Measurements from ENCODE around the gene PAPPA2. TPM values are rescaled to one million over a fixed set of nuclear protein-coding genes. Genes with fewer than 3 reads are reported as not detected.

PAPPA2 gene
- total and polyA plus RNA-seq, 2 donors (not counting 1 experiment from before 2014, with no cell fraction given) = 0.24 to 4.1 TPM

DNA sequence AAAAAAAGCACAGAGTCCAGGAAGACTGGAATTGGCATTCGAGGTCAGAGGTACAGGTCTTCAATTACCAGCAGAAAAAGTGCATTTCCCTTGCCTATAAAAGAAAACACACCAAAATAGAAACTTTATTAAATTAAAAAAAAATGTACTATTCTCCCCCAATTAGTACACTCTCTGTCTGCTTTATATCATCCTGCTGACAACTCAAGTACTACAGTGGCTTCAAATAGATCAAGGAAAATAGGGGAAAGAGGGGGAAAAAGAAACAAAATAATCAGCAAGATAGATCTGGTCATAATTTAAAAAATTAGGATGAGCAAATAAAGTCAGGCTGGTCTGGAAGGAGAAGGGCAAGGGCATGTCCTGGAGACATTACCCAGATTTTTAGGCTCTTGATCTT is 315.1 kb downstream of the PAPPA2 start:
- Histone ChIP-seq H3K27me3 (ENCODE audit: control insufficient read depth, insufficient read depth, low read length) (no peaks in the 10 kb centered on the region), H2AFZ (ENCODE audit: low read length) (no peak overlapping the region), H3K4me1 (ENCODE audit: control insufficient read depth, extremely low read depth, insufficient read depth, low read length) (no peaks in the 10 kb centered on the region), H3K27ac (ENCODE audit: insufficient read depth, low read length) (no peak overlapping the region), H3K9ac (ENCODE audit: insufficient read depth, low read length) (no peak overlapping the region), H3K4me2 (ENCODE audit: extremely low read depth, insufficient read depth, low read length) (no peak overlapping the region), H3K36me3 (ENCODE audit: control insufficient read depth, insufficient read depth, low read length) (no peaks in the 10 kb centered on the region), H3K9me3 (ENCODE audit: control insufficient read depth, insufficient read depth, low read depth, low read length) (no peaks in the 10 kb centered on the region), H3K4me3 (replicated peaks in 1 of 4; ENCODE audit: control extremely low read depth in 1 of 4, insufficient read depth in 1 of 4, low read depth in 3 of 4, low read length in 4 of 4) (no peak overlapping the region), H4K20me1 (ENCODE audit: control insufficient read depth, extremely low read depth, insufficient read depth, low read length) (no peaks in the 10 kb centered on the region), H3K79me2 (ENCODE audit: control insufficient read depth, insufficient read depth, low read length) (no peaks in the 10 kb centered on the region)
- no peak for TF ChIP-seq EZH2 (IDR thresholded peaks at IDR 0.05; ENCODE audit: low read length, missing control alignments)
- TF ChIP-seq, protein P1, sequence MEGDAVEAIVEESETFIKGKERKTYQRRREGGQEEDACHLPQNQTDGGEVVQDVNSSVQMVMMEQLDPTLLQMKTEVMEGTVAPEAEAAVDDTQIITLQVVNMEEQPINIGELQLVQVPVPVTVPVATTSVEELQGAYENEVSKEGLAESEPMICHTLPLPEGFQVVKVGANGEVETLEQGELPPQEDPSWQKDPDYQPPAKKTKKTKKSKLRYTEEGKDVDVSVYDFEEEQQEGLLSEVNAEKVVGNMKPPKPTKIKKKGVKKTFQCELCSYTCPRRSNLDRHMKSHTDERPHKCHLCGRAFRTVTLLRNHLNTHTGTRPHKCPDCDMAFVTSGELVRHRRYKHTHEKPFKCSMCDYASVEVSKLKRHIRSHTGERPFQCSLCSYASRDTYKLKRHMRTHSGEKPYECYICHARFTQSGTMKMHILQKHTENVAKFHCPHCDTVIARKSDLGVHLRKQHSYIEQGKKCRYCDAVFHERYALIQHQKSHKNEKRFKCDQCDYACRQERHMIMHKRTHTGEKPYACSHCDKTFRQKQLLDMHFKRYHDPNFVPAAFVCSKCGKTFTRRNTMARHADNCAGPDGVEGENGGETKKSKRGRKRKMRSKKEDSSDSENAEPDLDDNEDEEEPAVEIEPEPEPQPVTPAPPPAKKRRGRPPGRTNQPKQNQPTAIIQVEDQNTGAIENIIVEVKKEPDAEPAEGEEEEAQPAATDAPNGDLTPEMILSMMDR (conservative IDR thresholded peaks at IDR 0.05 in 1 of 2, IDR thresholded peaks at IDR 0.05 in 1 of 2; ENCODE audit: low read depth in 1 of 2, low read length in 2 of 2) = no peak
- DNase-seq (ENCODE audit: low read depth in 2 of 2) = no peak

DNA sequence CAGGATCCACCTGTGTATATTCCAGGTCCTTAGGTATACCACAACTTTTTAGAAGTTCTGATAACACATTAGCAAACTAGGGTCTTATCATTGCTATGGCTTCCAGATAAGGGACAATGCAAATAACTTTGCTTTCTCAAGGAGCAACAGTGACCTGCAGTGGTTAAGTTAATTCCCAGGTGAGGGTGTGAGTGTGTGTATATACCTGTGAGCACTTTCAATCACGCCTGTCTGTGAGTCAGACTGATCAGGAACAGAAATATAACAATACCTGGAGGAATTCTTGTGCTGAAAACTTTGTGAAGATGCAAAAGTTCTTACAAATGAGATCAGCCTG is 317.0 kb downstream of the PAPPA2 start:
- Histone ChIP-seq H3K27me3 (ENCODE audit: control insufficient read depth, insufficient read depth, low read length) (no peaks in the 10 kb centered on the region), H3K27ac (ENCODE audit: insufficient read depth, low read length) (no peak overlapping the region), H3K36me3 (ENCODE audit: control insufficient read depth, insufficient read depth, low read length) (no peaks in the 10 kb centered on the region), H4K20me1 (ENCODE audit: control insufficient read depth, extremely low read depth, insufficient read depth, low read length) (no peaks in the 10 kb centered on the region), H3K9ac (ENCODE audit: insufficient read depth, low read length) (no peak overlapping the region), H3K9me3 (ENCODE audit: control insufficient read depth, insufficient read depth, low read depth, low read length) (no peaks in the 10 kb centered on the region), H3K4me2 (ENCODE audit: extremely low read depth, insufficient read depth, low read length) (no peak overlapping the region), H3K79me2 (ENCODE audit: control insufficient read depth, insufficient read depth, low read length) (no peaks in the 10 kb centered on the region), H2AFZ (ENCODE audit: low read length) (no peak overlapping the region), H3K4me3 (replicated peaks in 1 of 4; ENCODE audit: control extremely low read depth in 1 of 4, insufficient read depth in 1 of 4, low read depth in 3 of 4, low read length in 4 of 4) (no peak overlapping the region), H3K4me1 (ENCODE audit: control insufficient read depth, extremely low read depth, insufficient read depth, low read length) (no peaks in the 10 kb centered on the region)
- TF ChIP-seq EZH2 (IDR thresholded peaks at IDR 0.05; ENCODE audit: low read length, missing control alignments) = no peak
- TF ChIP-seq, protein P1 (conservative IDR thresholded peaks at IDR 0.05 in 1 of 2, IDR thresholded peaks at IDR 0.05 in 1 of 2; ENCODE audit: low read depth in 1 of 2, low read length in 2 of 2) = no peak
- no peak for DNase-seq (ENCODE audit: low read depth in 2 of 2)

DNA sequence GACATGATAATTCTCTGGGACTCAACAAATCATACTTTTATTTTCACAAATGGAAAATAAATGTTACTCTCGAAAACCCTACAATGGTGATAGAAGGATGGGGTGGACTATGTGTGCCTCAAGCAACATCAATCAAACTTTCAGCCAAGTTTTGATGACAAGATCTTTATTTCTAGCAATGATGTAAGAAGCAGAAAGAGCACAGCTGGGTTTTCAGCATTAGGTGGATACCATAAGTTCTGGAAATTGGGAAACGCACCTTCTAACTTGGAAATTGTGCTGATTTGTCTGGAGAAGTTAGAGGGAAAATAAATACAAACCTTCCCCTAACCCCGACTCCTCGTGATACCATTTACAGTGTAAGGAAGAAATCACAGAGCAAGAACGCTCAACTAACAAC is 320.3 kb downstream of the PAPPA2 start:
- Histone ChIP-seq H4K20me1 (ENCODE audit: control insufficient read depth, extremely low read depth, insufficient read depth, low read length) (no peaks in the 10 kb centered on the region), H3K4me1 (ENCODE audit: control insufficient read depth, extremely low read depth, insufficient read depth, low read length) (no peaks in the 10 kb centered on the region), H3K9me3 (ENCODE audit: control insufficient read depth, insufficient read depth, low read depth, low read length) (no peaks in the 10 kb centered on the region), H3K79me2 (ENCODE audit: control insufficient read depth, insufficient read depth, low read length) (no peaks in the 10 kb centered on the region), H3K27ac (ENCODE audit: insufficient read depth, low read length) (no peak overlapping the region), H2AFZ (ENCODE audit: low read length) (no peak overlapping the region), H3K27me3 (ENCODE audit: control insufficient read depth, insufficient read depth, low read length) (no peaks in the 10 kb centered on the region), H3K4me3 (replicated peaks in 1 of 4; ENCODE audit: control extremely low read depth in 1 of 4, insufficient read depth in 1 of 4, low read depth in 3 of 4, low read length in 4 of 4) (no peak overlapping the region), H3K36me3 (ENCODE audit: control insufficient read depth, insufficient read depth, low read length) (no peaks in the 10 kb centered on the region), H3K9ac (ENCODE audit: insufficient read depth, low read length) (no peak overlapping the region), H3K4me2 (ENCODE audit: extremely low read depth, insufficient read depth, low read length) (no peak overlapping the region)
- no peak for DNase-seq (ENCODE audit: low read depth in 2 of 2)
- no peak for TF ChIP-seq EZH2 (IDR thresholded peaks at IDR 0.05; ENCODE audit: low read length, missing control alignments)
- TF ChIP-seq, protein P1 (conservative IDR thresholded peaks at IDR 0.05 in 1 of 2, IDR thresholded peaks at IDR 0.05 in 1 of 2; ENCODE audit: low read depth in 1 of 2, low read length in 2 of 2) = no peak

All from fibroblast of lung (primary cell).